Measurements from ENCODE around the gene TTLL11.

TTLL11 gene

DNA sequence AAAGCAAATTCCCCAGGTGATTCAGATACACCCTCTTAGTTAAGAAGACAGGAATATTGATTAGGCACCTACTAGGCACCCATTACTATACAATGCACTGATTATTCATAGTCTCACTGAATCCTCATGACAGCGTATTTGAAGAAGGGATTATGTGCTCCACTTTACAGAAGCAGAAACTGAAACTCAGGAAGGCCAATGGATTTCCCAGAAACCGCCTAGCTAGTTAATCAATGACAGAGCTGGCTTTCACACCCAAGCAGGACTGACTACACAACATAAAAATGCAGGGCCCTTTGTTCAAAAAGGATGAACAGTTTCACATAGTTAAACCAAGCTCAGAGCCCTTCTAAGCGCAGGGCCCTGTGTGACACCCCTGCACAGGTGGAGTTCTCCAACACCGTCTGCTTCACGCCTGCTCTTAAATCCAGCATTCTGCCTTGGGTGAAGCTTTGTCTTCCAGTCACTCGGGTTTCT is 117.3 kb downstream of the TTLL11 start:
- no peak for DNase-seq (ENCODE audit: low read depth in 3 of 3)

DNA sequence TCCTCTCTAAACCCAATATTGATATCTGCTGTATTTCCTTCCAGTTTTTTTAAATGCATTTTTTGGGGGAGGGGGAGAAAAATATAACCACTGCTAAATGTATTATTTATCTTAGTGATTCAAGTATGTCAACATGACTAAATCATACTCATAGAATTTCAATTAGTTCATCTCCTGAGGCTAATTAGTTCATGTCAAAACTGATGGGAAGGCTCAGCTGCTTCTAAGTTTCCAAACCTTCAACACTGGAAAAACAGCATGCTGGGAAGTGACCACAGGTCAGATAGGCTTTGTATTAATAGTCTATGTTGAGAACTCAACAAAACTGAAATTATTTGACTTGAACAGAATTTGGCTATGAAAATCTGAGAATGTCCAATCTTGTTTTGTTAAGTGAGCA is 118.7 kb downstream of the TTLL11 start:
- no peak for DNase-seq (ENCODE audit: low read depth in 3 of 3)

- DNase-seq (ENCODE audit: low read depth in 3 of 3) = no peak
These were observed 120.6 kb downstream of the TTLL11 start for GRCh38 chr9:121972501-121972981.

DNA sequence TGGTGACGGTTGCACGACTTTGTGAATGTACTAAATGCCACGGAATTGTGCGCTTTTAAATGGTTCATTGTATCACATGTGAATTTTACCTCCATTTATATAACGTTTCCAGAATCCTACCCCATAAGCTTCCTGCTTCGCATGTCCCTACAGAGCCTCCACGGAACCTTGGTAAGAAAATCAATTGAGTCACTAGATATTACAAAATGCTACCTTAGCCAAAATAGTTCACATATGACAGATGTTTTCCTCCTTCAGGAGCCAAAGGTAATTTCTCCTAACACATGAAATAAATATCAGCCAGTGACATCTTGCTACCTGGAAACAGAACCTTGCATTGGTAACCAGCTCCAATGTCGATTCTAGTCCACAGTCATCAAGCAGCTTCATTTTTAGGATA is 125.1 kb downstream of the TTLL11 start:
- no peak for DNase-seq (ENCODE audit: low read depth in 3 of 3)

DNA sequence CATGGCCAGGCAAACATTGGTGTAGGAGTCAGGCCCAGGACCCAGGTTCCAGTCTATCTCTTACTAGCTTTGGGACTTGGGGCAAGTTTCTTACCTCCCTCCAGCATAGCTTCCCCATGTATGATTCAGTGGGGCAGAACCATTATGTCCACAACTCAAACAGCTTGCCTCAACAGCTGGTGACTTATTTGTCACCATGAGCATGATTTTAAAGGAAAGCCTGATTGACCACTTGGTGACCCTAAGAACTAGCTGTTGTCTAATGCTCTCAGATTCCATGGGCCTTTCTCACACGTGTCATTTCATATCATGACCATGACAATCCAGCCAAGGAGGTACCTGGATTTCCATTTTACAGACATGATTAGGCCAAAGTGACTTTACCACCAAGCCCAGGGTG is 126.4 kb downstream of the TTLL11 start:
- no peak for DNase-seq (ENCODE audit: low read depth in 3 of 3)

DNA sequence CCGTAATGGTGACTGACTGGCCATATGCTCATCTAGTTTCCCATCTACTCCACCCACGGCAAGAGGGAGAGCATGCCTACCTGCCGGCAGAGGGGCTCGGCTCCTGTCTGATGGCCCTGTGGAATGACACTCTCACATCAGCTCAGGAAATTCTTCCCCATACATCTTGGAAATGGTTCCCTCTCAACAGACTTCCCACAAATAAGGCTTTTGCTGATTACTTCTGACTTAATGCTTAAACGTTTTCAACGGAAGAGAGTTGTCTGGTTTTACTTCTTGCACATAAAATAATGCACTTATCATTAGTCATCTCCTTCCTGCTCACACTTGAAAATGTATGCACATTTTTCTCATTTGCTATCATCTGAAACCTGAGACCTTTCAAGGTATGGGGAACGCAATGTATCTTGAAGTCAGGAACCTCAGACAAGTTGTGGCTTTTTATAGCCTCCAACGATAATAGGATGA is 129.5 kb downstream of the TTLL11 start:
- DNase-seq (ENCODE audit: low read depth in 3 of 3) = no peak

DNA sequence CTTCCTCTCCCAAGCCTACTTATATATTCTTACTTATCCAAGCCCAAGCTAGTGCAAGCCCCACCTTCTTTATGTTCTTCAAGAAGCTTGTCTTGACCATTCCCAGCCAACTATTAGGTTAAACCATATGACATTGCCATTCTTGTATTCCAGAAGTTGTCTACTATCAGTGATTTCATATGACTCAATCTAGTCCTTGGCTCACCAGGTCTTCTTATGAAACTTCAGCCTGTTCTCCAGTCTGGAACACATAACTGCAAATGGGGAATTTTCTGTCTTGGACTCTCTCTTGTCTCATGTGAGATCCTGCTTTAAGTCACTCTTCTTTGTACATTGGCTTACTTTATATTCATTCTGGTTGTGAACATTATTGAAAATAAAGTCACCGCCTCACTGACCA is 130.7 kb downstream of the TTLL11 start:
- DNase-seq (ENCODE audit: low read depth in 3 of 3) = no peak

- no peak for DNase-seq (ENCODE audit: low read depth in 3 of 3)
These were observed 132.4 kb downstream of the TTLL11 start for GRCh38 chr9:121960665-121961064.

DNA sequence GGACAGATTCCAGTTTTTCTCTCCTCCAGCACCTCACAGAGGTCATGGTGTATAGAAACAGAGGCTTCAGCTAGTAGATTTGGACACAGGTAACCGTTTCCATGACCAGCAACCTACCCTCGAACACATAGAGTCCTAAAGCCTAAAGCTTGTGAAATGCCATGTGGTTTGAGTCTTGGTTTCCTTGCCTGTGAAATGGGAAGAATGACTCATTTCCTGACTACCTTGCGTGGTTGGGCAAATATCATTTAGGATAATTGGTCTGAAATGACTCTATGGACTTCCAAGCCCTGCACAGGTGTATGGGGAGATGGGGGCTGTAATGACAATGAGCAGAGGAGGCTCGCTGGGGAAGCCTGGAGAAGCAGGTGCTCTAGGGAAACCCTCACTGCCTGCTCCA is 134.6 kb downstream of the TTLL11 start:
- no peak for DNase-seq (ENCODE audit: low read depth in 3 of 3)

DNA sequence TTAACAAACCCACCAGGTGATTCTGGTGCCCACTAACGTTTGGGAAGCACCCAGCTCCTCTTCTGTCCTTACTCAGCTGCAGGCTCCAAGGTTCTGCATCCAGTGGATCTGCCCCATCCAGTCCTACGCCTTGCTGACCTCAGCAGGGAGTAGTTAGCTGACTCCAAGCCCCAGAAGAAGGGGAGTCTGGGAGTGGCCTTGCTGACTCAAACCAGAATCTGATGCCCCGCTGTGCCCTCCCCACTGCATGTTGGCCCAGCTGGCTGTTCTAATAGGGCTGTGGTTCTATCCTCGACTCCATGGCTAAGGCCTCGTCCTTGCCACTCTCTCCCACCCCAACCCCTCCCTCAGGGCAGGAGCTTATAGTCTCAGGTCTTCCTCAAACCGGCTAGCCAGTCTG is 136.3 kb downstream of the TTLL11 start:
- no peak for DNase-seq (ENCODE audit: low read depth in 3 of 3)

GRCh38 chr9:121955649-121956048 is 137.5 kb downstream of the TTLL11 start:
- no peak for DNase-seq (ENCODE audit: low read depth in 3 of 3)

DNA sequence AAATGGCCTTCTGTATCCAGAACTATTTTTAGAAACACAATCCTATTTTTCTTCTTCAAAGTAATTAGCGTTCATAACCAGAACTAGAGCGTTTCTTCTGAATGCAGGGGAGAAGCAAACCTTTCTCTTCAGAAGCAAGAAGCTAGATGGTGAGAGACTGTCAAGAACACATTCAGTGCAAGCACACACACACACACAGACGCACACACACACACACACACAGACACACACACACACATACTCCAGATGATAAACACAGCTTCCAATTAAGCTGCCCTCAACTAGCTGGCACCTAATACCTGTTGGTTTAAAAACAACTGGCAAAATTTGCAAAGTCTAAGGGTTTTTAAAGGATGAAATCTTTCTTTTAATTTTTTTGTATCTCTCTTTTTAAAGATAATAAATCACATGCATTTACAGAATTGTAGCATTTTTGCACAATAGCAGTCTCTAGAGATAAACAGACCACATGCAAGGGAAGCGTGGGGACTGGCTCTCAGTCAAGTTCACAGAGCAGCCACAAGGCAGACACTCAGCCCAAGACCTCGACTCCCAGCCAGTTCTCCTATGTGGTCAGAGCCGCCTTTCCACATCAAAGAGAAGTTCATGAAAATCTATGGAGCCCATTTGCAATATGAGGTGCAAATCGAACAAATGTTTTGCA is 138.5 kb downstream of the TTLL11 start:
- DNase-seq (ENCODE audit: low read depth in 3 of 3) = no peak

GRCh38 chr9:121952611-121953010 is 140.5 kb downstream of the TTLL11 start:
- DNase-seq (ENCODE audit: low read depth in 3 of 3) = no peak

DNA sequence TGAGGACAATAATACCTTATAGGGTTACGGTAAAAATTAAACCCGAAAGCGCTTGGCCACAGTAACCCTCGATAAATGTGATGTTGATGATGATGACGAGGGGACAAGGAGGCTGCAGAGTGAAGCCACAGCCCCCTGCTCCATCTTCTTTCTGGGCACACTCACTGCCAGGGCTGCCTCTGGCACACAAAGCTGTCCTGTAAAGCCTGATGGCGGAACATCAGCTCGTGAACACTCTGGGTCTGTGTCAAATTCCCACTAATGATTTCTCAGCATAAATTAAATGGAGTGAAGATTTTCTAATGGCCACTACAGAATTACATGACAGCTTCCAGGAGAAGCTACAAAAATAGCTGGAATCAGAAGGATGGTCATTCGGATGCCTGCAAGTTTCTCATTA is 142.2 kb downstream of the TTLL11 start:
- no peak for DNase-seq (ENCODE audit: low read depth in 3 of 3)

DNA sequence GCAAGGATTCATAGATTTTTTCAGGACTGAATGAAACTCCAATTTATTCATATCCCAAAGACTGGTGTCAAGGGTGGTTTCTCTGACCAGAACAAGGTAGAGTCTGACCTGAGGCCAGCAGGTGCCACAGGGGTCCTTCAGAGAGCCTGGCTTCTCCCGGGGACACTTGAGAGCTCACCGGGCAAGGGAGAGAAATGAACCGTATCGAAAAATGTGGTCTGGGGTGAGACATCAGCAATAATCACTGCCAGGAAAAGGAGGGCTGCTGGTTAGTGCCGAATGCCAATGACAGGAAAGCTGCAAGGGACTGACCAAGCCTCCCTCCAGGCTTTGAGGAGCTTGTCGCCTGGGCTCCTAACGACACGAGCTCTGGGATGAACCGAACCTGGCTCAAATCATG is 142.7 kb downstream of the TTLL11 start:
- no peak for DNase-seq (ENCODE audit: low read depth in 3 of 3)

DNA sequence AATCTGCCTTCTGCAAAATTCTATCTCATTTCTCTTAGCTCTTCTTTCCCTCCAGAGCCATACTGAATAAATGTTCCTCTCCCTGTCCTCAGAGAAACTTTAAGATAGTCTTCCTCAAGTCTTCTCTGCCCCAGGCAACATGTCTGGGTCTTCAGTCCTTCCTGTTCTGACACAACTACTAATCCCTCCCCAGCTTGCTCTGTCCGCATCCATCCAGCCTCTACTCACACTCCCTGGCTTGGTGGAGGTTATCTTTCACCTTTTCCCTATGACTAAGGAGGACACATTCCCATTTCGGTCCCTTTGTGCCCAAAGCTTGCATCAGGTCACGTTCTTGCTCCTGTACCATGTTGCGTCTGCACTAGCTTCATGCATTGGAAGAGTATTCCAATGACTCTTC is 143.3 kb downstream of the TTLL11 start:
- DNase-seq (ENCODE audit: low read depth in 3 of 3) = no peak

DNA sequence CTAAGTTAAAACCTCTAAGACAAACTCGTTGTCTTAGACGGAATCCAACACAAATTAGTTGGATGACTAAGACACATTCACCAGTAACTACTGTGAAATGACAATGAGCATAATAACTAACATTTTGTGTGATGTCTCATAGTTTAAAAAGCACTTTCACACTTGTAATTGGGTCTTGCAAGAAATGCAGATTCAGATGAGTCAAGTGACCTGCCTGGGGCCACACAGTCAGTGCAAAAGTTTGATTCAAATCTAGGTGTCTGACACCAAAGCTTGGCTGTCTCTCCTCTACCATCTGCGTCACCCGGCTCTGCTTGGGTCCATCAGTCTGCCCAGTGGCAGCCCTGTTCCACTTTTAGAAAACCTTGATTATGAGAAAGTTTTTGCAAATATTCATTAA is 143.7 kb downstream of the TTLL11 start:
- DNase-seq (ENCODE audit: low read depth in 3 of 3) = no peak

- no peak for DNase-seq (ENCODE audit: low read depth in 3 of 3)
These were observed 145.3 kb downstream of the TTLL11 start for GRCh38 chr9:121947775-121948174.

DNA sequence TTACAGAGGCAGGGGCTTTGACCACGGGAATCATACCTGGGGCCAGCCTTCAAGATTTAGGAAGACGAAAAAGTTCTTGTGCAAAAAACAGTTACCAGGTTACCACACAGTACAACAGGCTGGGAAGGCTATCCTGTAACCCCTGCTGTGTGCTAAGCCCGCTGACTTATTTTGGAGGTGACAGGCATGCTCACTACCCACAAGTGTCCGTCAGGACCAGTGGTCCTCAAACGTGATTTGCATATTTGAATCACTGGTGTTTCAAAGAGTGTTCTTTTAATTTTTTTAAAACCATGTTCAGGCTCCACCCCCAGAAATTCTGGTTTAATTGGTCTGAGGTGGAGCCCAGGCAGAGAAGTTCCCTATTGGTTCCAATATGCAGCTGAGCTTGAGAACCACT is 146.6 kb downstream of the TTLL11 start:
- DNase-seq (ENCODE audit: low read depth in 3 of 3) = no peak

GRCh38 chr9:121945849-121946248 is 147.3 kb downstream of the TTLL11 start:
- DNase-seq (ENCODE audit: low read depth in 3 of 3) = no peak

DNA sequence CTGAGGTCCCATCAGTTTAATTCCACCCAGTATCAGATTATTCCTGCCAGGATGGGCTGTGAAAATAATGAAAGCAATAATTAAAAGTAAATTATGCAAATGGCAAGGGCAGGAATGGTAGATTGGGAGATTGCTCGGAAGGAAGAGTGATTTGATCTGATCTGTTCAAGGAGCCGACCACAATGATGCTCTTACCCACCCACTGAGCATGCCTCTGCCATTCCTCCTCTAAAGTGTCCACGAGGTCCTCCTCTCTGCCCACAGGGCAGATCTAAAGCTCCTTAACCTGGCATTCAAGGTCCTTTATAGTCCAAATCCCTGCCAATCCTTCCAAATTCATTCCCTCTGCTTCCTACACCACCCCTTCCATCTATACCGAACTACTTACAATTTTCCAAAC is 147.8 kb downstream of the TTLL11 start:
- no peak for DNase-seq (ENCODE audit: low read depth in 3 of 3)

GRCh38 chr9:121944711-121945191 is 148.4 kb downstream of the TTLL11 start:
- no peak for DNase-seq (ENCODE audit: low read depth in 3 of 3)

GRCh38 chr9:121943463-121943862 is 149.6 kb downstream of the TTLL11 start:
- no peak for DNase-seq (ENCODE audit: low read depth in 3 of 3)

DNA sequence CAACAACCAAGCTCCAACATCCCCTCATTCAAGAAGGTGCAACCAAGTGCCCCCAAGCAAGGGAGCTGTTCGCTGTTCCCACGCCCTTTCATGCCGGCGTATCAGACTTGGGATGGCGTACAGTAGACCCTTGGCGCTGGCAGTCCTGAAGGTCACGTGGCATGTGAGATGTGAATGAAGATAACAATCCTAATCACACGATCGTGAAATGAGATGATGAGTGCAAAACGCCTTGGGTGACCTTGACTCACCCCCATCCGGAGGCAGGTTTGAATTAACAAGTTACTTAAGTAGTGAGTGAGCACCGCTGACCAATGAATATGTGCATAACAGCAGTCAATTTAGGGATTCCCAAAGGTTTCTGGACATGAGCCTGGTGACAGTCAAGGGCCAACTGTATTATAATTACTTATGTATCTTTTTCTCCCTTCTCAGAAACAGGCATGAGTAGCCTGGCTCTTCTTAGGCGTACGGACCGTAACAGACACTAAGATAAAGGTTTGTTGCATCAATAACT is 150.2 kb downstream of the TTLL11 start:
- DNase-seq (ENCODE audit: low read depth in 3 of 3) = no peak
